Embryonic facial prominence (tissue), 1 donor: Measurements from ENCODE around the gene NDRG3.
"Not testable (repeated sequence)": the region's sequence is repeated elsewhere in the genome, so short reads cannot be mapped to it uniquely, and the experiment has no call there.

Experiments used
- DNase-seq: peaks from one replicate; pipeline ENCODE4 v3.0.0-alpha.2; 2016; ENCODE audit errors: extremely low spot score

The NDRG3 gene

GRCh38 chr20:36644706-36645095, 101.2 kb downstream of the NDRG3 start:
- DNase-seq = no peak

GRCh38 chr20:36644032-36644705, 101.7 kb downstream of the NDRG3 start:
- DNase-seq = no peak

GRCh38 chr20:36642136-36642535, 103.8 kb downstream of the NDRG3 start:
- no peak for DNase-seq

GRCh38 chr20:36641506-36641843, 104.4 kb downstream of the NDRG3 start:
- no peak for DNase-seq

DNA sequence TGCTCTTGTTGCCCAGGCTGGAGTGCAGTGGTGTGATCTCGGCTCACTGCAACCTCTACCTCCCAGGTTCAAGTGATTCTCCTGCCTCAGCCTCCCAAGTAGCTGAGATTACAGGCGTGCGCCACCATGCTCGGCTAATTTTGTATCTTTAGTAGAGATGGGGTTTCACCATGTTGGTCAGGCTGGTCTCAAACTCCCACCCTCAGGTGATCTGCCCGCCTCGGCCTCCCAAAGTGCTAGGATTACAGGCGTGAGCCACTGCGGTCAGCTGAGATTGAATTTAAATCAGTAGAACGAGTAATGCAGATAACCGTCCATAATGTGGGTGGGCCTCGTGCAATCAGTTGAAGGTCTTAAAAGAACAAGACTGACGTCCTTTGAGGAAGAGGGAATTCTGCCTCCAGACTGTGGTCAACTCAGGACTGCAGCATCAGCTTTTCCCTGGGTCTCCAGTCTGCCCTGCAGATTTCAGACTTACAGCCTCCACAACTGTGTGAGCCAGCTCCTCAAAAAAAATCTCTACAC, 107.0 kb downstream of the NDRG3 start:
- DNase-seq = not testable (repeated sequence)

DNA sequence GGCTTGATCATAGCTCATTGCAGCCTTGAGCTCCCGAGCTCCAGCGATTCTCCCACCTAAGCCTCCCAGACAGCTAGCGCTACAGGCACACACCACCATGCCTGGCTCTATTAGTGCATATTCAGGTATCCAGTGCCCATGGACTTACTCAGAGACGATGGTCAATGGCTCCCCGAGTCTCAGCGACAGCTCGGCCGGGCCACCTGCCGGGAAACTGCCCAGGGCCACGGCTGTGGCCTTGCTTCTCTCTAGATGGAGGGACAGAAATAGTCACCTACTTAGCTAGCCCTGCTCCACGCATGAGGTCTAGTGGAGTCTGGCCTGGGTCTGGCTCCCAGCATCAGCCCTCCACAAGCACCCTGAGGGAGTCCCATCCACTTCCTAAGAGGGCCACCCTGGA, 111.5 kb downstream of the NDRG3 start:
- DNase-seq = no peak

- DNase-seq = no peak
These were observed 112.6 kb downstream of the NDRG3 start for GRCh38 chr20:36633285-36633772.

DNA sequence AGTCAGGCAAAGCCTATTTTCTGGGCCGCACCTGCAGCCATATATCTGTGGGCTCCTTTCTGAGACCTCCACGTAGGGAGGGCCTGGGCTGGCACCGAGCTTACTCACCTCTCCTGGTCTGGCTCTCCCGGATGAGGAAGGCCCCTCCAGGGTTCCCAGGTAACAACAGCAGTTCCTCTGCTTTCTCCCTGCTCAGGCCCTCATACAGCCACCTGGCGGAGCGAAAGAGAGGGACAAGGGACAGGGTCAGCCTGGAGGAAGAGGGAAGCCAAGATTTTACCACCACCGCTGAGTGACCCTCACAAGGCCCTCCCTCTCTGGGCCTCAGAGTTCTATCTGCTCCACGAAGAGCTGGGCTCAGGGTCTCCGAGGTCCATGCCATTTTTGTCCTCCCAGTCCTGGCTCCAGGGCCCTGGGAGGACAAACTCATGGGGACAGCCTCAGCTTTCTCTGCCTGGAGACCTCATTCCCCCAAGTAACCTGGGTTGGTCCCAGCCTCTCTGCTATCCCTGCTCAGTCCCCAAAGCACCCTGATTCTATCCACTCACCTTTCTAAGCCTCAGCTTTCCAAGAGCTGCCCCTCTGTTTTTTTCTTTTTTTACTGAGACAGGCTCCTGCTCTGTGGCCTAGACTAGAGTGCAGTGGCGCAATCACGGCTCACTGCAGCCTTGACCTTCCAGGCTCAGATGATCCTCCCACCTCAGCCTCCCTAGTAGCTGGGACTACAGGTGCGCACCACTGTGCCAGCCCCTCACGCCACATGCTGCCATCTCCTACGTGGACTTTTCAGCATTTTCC, 113.2 kb downstream of the NDRG3 start:
- DNase-seq = no peak

DNA sequence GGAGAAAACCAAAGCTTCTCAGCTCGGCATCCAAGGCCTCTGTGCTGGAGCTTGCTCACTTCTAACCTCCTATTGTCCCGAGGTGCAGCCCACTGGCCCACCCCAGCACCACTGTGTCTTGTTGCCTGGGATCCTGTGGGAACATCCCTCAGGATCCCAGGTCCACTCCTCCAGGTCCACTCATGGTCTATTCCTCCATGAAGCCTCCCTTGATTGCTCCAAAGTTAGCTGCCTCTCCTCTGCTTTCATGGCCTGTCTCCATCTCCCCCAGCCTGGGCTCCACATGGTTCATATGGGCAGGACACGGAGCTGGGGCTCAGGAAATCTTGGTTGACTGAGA, 113.8 kb downstream of the NDRG3 start:
- DNase-seq = no peak

DNA sequence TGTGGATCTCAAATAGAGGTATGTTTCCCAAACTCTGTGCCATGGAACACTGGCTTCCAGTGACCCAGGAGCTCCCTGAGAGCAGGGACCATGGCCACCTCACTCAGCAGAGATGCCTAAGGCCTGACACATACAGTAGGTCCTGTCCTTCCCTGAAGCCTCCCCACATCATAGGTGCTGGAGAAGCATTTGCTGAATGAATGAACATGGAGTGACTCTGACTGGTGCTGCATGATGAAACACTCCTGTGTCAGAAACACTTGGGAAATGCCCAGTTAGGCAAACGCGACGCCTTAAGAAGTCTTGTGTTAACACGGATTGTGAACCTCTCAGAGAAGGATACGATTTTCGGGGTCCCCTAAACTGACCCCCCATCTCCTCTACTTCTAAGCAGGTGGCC, 114.2 kb downstream of the NDRG3 start:
- DNase-seq = no peak

GRCh38 chr20:36629719-36630681, 115.9 kb downstream of the NDRG3 start:
- DNase-seq = no peak

DNA sequence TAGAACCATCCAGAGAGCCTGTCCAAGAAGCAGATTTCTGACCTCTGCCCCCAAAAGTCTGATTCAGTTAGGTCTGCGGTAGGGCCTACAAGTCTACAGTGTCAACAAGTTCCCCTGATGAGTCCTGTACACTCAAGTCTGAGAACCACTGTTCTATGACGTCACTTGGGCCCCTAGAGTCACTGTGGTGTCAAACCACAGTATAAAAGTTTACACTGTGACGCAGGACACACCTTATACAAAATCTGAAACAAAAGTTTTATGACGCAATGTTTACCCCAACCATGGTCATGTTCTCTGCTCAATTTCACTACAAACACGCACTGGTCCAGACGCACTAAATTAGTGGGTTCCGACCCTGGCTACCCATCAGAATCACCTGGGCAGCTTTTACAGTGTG, 117.8 kb downstream of the NDRG3 start:
- DNase-seq = no peak

- no peak for DNase-seq
These were observed 121.0 kb downstream of the NDRG3 start for GRCh38 chr20:36624944-36625324.

- no peak for DNase-seq
These were observed 121.6 kb downstream of the NDRG3 start for GRCh38 chr20:36624068-36624943.

DNA sequence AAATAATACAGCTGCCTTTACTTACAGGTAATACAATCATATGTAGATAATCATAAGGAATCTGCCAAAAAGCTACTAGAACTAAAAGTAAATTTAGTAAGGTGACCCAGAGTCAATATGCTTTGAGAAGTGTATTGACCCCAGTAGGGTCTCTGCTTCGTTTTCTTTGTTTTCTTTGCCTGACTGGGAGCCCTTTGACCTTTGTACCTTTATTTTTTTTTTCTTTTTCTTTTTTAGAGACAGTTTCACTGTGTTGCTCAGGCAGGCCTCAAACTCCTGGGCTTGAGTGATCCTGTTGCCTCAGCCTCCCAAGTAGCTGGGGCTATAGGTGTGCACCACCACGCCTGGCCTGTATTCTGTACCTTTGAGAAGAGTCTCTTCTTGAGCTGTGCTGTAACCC, 122.4 kb downstream of the NDRG3 start:
- no peak for DNase-seq

DNA sequence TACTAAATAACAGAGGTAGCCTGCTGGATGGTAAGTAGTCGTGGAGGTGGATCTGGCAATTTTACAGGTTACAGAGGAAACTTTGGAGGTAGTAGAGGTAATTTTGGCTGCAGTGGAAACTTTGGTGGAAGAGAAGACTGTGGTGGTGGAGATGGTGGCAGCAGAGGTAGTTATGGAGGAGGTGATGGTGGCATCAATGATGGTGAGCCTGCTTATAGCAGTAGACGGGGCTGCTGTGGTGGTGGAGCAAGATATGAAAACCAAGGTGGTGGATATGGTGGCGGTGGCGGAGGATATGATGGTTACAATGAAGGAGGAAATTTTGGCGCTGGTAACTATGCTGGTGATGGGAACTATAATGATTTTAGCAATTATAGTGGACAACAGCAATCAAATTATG, 125.0 kb downstream of the NDRG3 start:
- DNase-seq = no peak

DNA sequence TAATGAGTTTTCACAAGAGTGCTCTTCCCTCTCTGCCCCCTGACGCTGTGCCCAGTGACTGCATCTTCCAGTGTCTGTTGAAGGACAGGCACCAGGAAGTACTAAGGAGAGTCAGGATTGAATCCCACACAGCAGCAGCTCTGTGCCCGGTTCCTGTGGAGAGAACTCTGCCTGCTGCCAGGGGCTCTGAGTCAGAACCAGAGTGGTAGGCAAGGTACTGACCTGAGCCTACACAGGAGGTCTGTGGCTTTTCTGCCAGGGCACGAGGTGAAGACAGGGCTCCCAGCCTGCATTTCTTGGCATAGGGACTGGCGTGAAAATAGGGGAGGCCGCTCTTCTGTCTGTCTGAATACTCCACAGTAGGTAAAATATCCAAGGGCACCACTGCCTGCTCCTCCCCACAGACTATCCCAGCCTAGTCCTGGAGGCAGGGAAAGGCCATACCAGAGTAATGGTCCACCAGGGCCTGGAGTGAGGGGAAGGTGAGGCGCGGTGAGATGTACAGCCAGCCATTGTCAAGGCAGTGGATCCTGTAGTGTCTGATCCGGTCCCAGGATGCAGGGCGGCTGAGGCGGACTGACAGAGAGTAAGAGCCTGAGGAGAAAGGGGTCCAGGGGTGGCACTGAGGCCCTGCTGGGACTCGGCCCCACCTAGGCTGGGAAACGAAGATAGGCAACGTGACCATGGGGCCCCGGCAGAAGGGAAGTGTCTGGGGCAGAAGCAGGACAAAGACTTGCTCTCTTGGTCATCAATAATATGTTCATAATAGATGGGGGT, 130.9 kb downstream of the NDRG3 start:
- no peak for DNase-seq

DNA sequence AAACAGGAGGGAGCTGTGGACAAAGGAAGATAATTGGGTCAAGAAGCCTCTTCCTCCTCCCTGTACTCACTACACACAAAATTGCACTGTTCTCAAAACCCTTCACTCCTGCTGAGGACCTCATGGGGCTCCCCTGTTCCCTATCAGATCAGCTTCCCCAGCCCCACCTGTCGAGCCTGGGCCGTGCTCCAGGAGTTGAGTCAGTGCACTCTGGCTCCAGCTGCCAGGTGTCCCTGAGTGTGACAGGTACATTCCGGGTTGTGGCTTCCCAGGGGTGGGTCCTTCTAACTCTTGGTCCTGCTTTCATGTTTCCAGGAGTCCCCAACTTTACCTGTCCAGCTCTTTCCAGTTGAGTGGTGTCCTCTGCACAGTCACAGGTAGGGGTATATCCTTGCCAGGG, 131.9 kb downstream of the NDRG3 start:
- no peak for DNase-seq

DNA sequence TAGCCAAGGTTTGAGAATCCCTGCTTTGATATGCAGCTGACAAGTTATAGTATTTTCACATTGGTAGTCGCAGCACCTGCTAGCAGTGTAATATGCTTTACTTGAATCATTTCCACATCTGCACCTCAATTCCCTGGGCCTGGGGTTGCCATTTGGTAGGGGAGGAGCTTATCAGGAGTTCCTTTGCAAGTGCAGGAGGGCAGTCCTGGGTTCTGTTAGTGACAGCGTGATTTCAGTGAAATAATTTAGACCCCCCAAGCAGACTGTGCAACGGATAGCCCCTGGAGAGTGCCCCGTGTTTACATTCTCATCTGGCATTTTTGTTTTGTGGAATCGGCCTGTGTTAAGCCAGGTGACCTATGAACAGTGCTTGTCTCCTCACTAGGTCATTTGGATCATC, 134.3 kb downstream of the NDRG3 start:
- DNase-seq = no peak

- DNase-seq = not testable (repeated sequence)
These were observed 137.5 kb downstream of the NDRG3 start for GRCh38 chr20:36608388-36608728.
